Measurements from ENCODE around the gene SH3GLB2. TPM values are rescaled to one million over a fixed set of nuclear protein-coding genes. Genes with fewer than 3 reads are reported as not detected.

SH3GLB2 gene
- total RNA-seq, 1 donor from 2014 or later, result 57.8 TPM

- no peak overlapping the region for H3K4me3 Mint-ChIP-seq (ENCODE audit: unreplicated experiment)
- H3K27me3 Mint-ChIP-seq (ENCODE audit: low read depth), result no peaks in the 10 kb centered on the region
- H3K27ac Mint-ChIP-seq (ENCODE audit: unreplicated experiment), result no peak overlapping the region
- no peak for DNase-seq (ENCODE audit: low spot score)
- peaks cover 3% of the 10 kb centered on the region for H3K36me3 Mint-ChIP-seq (ENCODE audit: low read depth)
- peaks cover 4% of the 10 kb centered on the region for H3K4me1 Mint-ChIP-seq (ENCODE audit: low read depth)
- H3K9me3 Mint-ChIP-seq (ENCODE audit: low read depth), result no peaks in the 10 kb centered on the region
- TF ChIP-seq CTCF (IDR thresholded peaks at IDR 0.05), result no peak
Observed at GRCh38 chr9:129073404-129073803, 45.3 kb upstream of the SH3GLB2 start.

- TF ChIP-seq CTCF (IDR thresholded peaks at IDR 0.05), result no peak
- no peak for DNase-seq (ENCODE audit: low spot score)
- no peak overlapping the region for H3K4me3 Mint-ChIP-seq (ENCODE audit: unreplicated experiment)
- no peak overlapping the region for H3K27ac Mint-ChIP-seq (ENCODE audit: unreplicated experiment)
- peaks cover 4% of the 10 kb centered on the region for H3K36me3 Mint-ChIP-seq (ENCODE audit: low read depth)
- no peaks in the 10 kb centered on the region for H3K27me3 Mint-ChIP-seq (ENCODE audit: low read depth)
- peaks cover 4% of the 10 kb centered on the region for H3K4me1 Mint-ChIP-seq (ENCODE audit: low read depth)
- no peaks in the 10 kb centered on the region for H3K9me3 Mint-ChIP-seq (ENCODE audit: low read depth)
Observed at GRCh38 chr9:129072171-129072570, 44.0 kb upstream of the SH3GLB2 start.

GRCh38 chr9:129071526-129072126, 43.5 kb upstream of the SH3GLB2 start:
- no peak overlapping the region for H3K4me3 Mint-ChIP-seq (ENCODE audit: unreplicated experiment)
- H3K27ac Mint-ChIP-seq (ENCODE audit: unreplicated experiment), result no peak overlapping the region
- peaks cover 4% of the 10 kb centered on the region for H3K4me1 Mint-ChIP-seq (ENCODE audit: low read depth)
- no peak for TF ChIP-seq CTCF (IDR thresholded peaks at IDR 0.05)
- H3K36me3 Mint-ChIP-seq (ENCODE audit: low read depth), result peaks cover 4% of the 10 kb centered on the region
- DNase-seq (ENCODE audit: low spot score), result no peak
- H3K9me3 Mint-ChIP-seq (ENCODE audit: low read depth), result no peaks in the 10 kb centered on the region
- no peaks in the 10 kb centered on the region for H3K27me3 Mint-ChIP-seq (ENCODE audit: low read depth)

- Mint-ChIP-seq H3K4me1 (ENCODE audit: low read depth) (peaks cover 4% of the 10 kb centered on the region), H3K27me3 (ENCODE audit: low read depth) (no peaks in the 10 kb centered on the region), H3K4me3 (ENCODE audit: unreplicated experiment) (no peak overlapping the region), H3K9me3 (ENCODE audit: low read depth) (no peaks in the 10 kb centered on the region), H3K27ac (ENCODE audit: unreplicated experiment) (no peak overlapping the region), H3K36me3 (ENCODE audit: low read depth) (peaks cover 4% of the 10 kb centered on the region)
- no peak for DNase-seq (ENCODE audit: low spot score)
- TF ChIP-seq CTCF (IDR thresholded peaks at IDR 0.05), result no peak
Observed at GRCh38 chr9:129070696-129071525, 42.8 kb upstream of the SH3GLB2 start.

DNA sequence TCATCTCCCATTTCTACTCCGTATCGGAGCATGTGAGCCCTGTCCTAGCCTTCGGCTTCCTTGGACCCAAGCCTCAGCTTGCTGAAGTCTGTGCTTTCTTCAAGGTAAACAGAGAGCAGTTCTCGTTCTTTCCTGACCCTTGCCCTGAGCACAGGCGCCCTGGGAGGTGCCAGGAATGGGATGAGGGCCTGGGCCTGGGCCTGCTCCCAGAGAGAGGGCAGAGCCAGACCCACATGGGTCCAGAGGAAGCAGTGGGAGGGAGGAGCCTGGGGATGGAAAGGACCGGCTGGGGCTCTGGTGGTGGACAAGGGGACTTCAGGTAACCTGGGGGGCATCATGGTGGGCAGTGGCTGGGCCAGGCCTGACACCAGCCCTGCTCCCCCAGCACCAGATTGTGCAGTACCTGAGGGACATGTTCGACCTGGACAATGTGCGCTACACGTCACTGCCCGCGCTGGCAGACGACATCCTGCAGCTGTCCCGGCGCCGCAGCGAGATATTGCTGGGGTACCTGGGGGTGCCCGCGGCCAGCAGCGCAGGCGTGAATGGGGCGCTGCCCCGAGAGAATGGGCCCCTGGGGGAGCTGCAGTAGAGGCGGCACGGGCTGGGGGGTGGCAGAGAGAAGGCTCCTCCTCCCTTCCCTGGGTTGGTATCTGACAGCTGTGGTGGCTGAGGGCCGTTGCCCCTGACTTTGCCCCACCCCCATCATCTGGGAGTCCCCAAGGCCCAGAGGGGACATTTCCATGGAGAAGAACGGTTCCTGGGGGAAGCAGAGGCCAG, 41.9 kb upstream of the SH3GLB2 start:
- Mint-ChIP-seq H3K27ac (ENCODE audit: unreplicated experiment) (no peak overlapping the region), H3K9me3 (ENCODE audit: low read depth) (no peaks in the 10 kb centered on the region), H3K4me1 (ENCODE audit: low read depth) (no peaks in the 10 kb centered on the region), H3K36me3 (ENCODE audit: low read depth) (peaks cover 4% of the 10 kb centered on the region), H3K27me3 (ENCODE audit: low read depth) (no peaks in the 10 kb centered on the region), H3K4me3 (ENCODE audit: unreplicated experiment) (no peak overlapping the region)
- TF ChIP-seq CTCF (IDR thresholded peaks at IDR 0.05), result no peak
- DNase-seq (ENCODE audit: low spot score), result no peak

All from chondrocyte (in vitro differentiated cells).